HCEC 1CT (cell line): ENCODE results near the gene TLN1.

Source experiments
- DNase-seq: peaks from one replicate; pipeline ENCODE4 v3.0.0-alpha.2; 2017

TLN1 gene

GRCh38 chr9:35683323-35683722 is 48.7 kb downstream of the TLN1 start:
- DNase-seq = no peak

GRCh38 chr9:35682520-35683315 is 49.3 kb downstream of the TLN1 start:
- no peak for DNase-seq

- peak; percentile 52 for DNase-seq
Observed at GRCh38 chr9:35682051-35682450, 49.9 kb downstream of the TLN1 start.

GRCh38 chr9:35681341-35682002 is 50.5 kb downstream of the TLN1 start:
- no peak for DNase-seq

GRCh38 chr9:35680331-35681105 is 51.5 kb downstream of the TLN1 start:
- no peak for DNase-seq

GRCh38 chr9:35679766-35680330 is 52.1 kb downstream of the TLN1 start:
- DNase-seq = no peak

GRCh38 chr9:35679091-35679490 is 52.9 kb downstream of the TLN1 start:
- no peak for DNase-seq

- DNase-seq = no peak
Observed at GRCh38 chr9:35675732-35676392, 56.1 kb downstream of the TLN1 start.

GRCh38 chr9:35675204-35675603 is 56.8 kb downstream of the TLN1 start:
- DNase-seq = no peak

- DNase-seq = no peak
Observed at GRCh38 chr9:35674025-35674361, 58.0 kb downstream of the TLN1 start.

- no peak for DNase-seq
Observed at GRCh38 chr9:35673132-35674024, 58.6 kb downstream of the TLN1 start, which contains the start of gene CA9. Gene CA9, plus strand, starts transcription at chr9:35673928. Its CDS starts 32 bp downstream, at chr9:35673960.

GRCh38 chr9:35669331-35670145 is 62.5 kb downstream of the TLN1 start:
- DNase-seq = peak; percentile 70

- no peak for DNase-seq
Observed at GRCh38 chr9:35667939-35668338, 64.1 kb downstream of the TLN1 start.

- no peak for DNase-seq
Observed at GRCh38 chr9:35666549-35666948, 65.4 kb downstream of the TLN1 start.

- no peak for DNase-seq
Observed at GRCh38 chr9:35666045-35666444, 66.0 kb downstream of the TLN1 start.

GRCh38 chr9:35665471-35665818 is 66.5 kb downstream of the TLN1 start:
- no peak for DNase-seq

GRCh38 chr9:35664531-35665470 is 67.2 kb downstream of the TLN1 start, which contains the start of gene ARHGEF39:
Gene ARHGEF39, minus strand, starts transcription at chr9:35665195. Its CDS starts 26 bp downstream, at chr9:35665169.
- peak; percentile 83 for DNase-seq

GRCh38 chr9:35662437-35662836 is 69.6 kb downstream of the TLN1 start:
- DNase-seq = no peak

- DNase-seq = no peak
Observed at GRCh38 chr9:35661756-35662350, 70.1 kb downstream of the TLN1 start.
